Caco-2 (cell line): ENCODE measurements around the gene SBF1. TPM values are rescaled to one million over a fixed set of nuclear protein-coding genes. Genes with fewer than 3 reads are reported as not detected.

Experiments
- BruUV-seq: library from RNA; stranded (reverse); fragments of 400-500 nt; replicated peaks from 2 replicates; lab custom pipeline; 2021; lab: Mats Ljungman, UMichigan
- CTCF ChIA-PET: fragments of 300-600 bp; sonication (Branson Sonifier 250); formaldehyde crosslinking; loops from one replicate; lab custom pipeline; 2022; ENCODE audit warnings: antibody characterized with exemption; lab: Charles Lee
- POLR2A ChIA-PET: fragments of 300-600 bp; sonication (Branson Sonifier 250); formaldehyde crosslinking; loops from one replicate; lab custom pipeline; 2022; ENCODE audit warnings: antibody characterized with exemption; lab: Charles Lee
- DNase-seq, 2 experiments: peaks; one replicate each; pipeline versions ENCODE4 v3.0.0 to v3.0.0-alpha.2; 2020 to 2022
- H3K27me3 ChIP-seq: replicated peaks from 2 replicates; pipeline ENCODE4 v1.6.0; 2011; ENCODE audit warnings: low read length; ENCODE audit not compliant: control insufficient read depth, insufficient read depth
- H3K36me3 ChIP-seq: 2 replicates; pipeline ENCODE4 v1.5.1; 2011; ENCODE audit warnings: low read length; ENCODE audit not compliant: control insufficient read depth, insufficient read depth
- H3K4me1 ChIP-seq: fragments of 250-450 bp; sonication (Bioruptor Pico); 2 replicates; pipeline ENCODE4 v1.5.1; 2020; ENCODE audit warnings: mild to moderate bottlenecking
- H3K4me3 ChIP-seq: 2 replicates; pipeline ENCODE4 v1.5.1; 2011; ENCODE audit warnings: low read depth, mild to moderate bottlenecking, control low read depth, low read length
- H3K9me3 ChIP-seq: fragments of 250-450 bp; sonication (Bioruptor Pico); 2 replicates; pipeline ENCODE4 v1.5.1; 2020; ENCODE audit warnings: mild to moderate bottlenecking, moderate library complexity
- H3K27ac Mint-ChIP-seq: one replicate; pipeline ENCODE4 v1.8.0; 2022; ENCODE audit warnings: mixed read lengths; ENCODE audit not compliant: unreplicated experiment
- H3K27me3 Mint-ChIP-seq: one replicate; pipeline ENCODE4 v1.8.0; 2022; ENCODE audit warnings: mixed read lengths; ENCODE audit not compliant: insufficient read depth, unreplicated experiment
- H3K36me3 Mint-ChIP-seq: one replicate; pipeline ENCODE4 v1.8.0; 2022; ENCODE audit warnings: mild to moderate bottlenecking, mixed read lengths; ENCODE audit not compliant: insufficient read depth, unreplicated experiment
- H3K4me1 Mint-ChIP-seq: one replicate; pipeline ENCODE4 v1.8.0; 2022; ENCODE audit warnings: low read depth, mixed read lengths; ENCODE audit not compliant: unreplicated experiment
- H3K4me3 Mint-ChIP-seq: one replicate; pipeline ENCODE4 v1.8.0; 2022; ENCODE audit warnings: mild to moderate bottlenecking, moderate library complexity, mixed read lengths; ENCODE audit not compliant: unreplicated experiment
- H3K9me3 Mint-ChIP-seq: one replicate; pipeline ENCODE4 v1.8.0; 2022; ENCODE audit warnings: mixed read lengths; ENCODE audit not compliant: unreplicated experiment
- intact Hi-C: fragments of 100-400 bp; cut with micrococcal nuclease; formaldehyde crosslinking; loops from one replicate; pipeline ENCODE4 v1.10.0; 2022; ENCODE audit not compliant: unreplicated experiment
- total RNA-seq: library from RNA; stranded (reverse); gene quantifications from 2 replicates; pipeline ENCODE4 v1.2.3, GENCODE V29; 2022
- TF ChIP-seq, protein P1 (sequence below), 2 experiments: fragments of 200-600 bp in 1 of 2; IDR thresholded peaks; 1 replicate in 1 of 2; 2 replicates in 1 of 2; pipeline versions ENCODE4 v1.5.1 to v1.8.0; 2011 to 2022; ENCODE audit warnings: antibody characterized with exemption in 1 of 2, control low read depth in 1 of 2, inconsistent platforms in 1 of 2, low read depth in 1 of 2, low read length in 1 of 2, mild to moderate bottlenecking in 1 of 2, moderate library complexity in 1 of 2; ENCODE audit not compliant: insufficient read depth in 1 of 2, severe bottlenecking in 1 of 2, unreplicated experiment in 1 of 2

Gene SBF1
- total RNA-seq, 1 experiment from 2014 or later: 82.8 TPM

DNA sequence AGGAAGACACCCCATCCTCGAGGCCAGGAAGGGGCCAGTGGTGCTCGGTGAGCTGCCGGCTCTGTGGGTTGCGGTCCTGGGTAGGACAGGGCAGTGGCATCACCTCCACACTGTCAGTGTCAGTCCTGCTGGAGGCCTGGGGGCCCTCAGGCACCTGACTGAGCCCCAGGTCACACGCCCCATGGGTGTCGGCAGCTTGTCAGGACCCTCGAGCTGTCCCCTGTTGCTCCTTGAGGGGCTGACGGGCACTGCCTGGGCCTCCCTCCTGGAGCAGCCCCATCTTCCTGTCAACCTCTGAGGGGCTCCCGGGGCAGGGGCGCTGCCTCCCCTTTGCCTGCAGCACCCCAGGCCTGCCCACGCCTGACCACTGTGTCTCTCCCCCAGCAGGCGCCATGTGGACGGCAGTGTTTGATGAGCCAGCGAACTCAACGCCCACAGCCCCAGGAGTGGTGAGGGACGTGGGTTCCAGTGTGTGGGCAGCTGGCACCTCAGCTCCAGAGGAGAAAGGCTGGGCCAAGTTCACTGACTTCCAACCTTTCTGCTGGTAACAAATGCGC is 35.4 kb downstream of the SBF1 start:
- BruUV-seq: no TSS peak
- H3K4me1 ChIP-seq: no peaks in the 10 kb centered on the region
- H3K4me3 ChIP-seq: no peak overlapping the region
- no peak overlapping the region for H3K27ac Mint-ChIP-seq
- intact Hi-C loops: no loop called here
- no peaks in the 10 kb centered on the region for H3K9me3 Mint-ChIP-seq
- CTCF ChIA-PET: no interaction called here
- no peaks in the 10 kb centered on the region for H3K27me3 ChIP-seq
- peaks cover 53% of the 10 kb centered on the region for H3K36me3 Mint-ChIP-seq
- POLR2A ChIA-PET: interaction anchor here (0.6 kb wide), 1 partner anchor 168 kb away, joined by 5 read pairs; no protein-coding TSS in a partner anchor
- DNase-seq: no peak
- H3K9me3 ChIP-seq: no peaks in the 10 kb centered on the region
- H3K4me3 Mint-ChIP-seq: no peak overlapping the region
- no peaks in the 10 kb centered on the region for H3K4me1 Mint-ChIP-seq
- no peaks in the 10 kb centered on the region for H3K36me3 ChIP-seq
- TF ChIP-seq, protein P1, sequence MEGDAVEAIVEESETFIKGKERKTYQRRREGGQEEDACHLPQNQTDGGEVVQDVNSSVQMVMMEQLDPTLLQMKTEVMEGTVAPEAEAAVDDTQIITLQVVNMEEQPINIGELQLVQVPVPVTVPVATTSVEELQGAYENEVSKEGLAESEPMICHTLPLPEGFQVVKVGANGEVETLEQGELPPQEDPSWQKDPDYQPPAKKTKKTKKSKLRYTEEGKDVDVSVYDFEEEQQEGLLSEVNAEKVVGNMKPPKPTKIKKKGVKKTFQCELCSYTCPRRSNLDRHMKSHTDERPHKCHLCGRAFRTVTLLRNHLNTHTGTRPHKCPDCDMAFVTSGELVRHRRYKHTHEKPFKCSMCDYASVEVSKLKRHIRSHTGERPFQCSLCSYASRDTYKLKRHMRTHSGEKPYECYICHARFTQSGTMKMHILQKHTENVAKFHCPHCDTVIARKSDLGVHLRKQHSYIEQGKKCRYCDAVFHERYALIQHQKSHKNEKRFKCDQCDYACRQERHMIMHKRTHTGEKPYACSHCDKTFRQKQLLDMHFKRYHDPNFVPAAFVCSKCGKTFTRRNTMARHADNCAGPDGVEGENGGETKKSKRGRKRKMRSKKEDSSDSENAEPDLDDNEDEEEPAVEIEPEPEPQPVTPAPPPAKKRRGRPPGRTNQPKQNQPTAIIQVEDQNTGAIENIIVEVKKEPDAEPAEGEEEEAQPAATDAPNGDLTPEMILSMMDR (IDR thresholded peaks at IDR 0.05; ENCODE audit: insufficient read depth in 1 of 2, low read depth in 1 of 2, low read length in 1 of 2, severe bottlenecking in 1 of 2, unreplicated experiment in 1 of 2): no peak
- H3K27me3 Mint-ChIP-seq: no peaks in the 10 kb centered on the region

DNA sequence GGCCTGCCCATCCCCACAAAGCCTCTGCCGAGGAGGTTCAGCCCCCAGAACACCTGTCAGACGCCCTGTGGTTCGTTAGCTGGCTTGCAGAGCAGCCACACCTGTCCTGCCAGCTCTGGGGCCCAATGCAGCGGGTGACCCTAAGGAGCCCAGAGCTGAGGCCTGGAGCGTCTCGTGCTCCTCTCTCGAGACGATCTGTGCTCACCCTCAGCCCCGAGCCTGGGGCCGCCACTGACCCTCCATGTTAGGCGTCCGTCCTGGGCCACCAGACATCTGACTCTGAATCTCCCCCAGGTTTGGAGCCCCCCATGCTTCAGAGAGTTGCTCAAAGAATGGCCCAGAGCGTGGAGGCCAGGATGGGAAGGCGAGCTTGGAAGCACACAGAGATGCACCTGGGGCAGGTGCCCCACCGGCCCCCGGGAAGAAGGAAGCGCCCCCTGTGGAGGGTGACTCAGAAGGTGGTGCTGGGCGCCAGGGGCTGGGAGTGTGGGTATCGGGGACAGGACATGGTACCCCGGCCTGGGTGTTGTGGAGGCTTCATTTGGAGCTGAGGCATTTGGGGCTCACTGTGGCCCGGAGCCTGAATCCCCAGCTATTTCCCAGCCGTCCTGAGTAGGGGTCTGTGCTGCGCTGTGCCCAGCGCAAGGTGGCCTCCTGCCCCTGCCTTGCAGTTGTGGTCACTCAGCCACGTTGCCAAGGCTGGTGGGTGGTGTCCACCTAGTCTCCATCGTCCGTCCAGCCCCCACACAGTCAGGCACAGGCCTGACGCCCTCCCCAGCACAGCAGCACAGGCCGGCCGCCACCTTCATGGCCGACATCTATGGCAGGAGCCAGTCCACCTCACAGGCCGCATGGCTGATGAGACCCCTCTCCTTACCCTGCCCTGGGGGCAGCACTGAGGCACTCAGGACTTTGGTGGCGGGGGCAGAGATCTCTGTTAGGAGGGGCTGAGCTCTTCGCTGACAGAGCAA is 36.2 kb downstream of the SBF1 start:
- ChIA-PET POLR2A (interaction anchor here (0.5 kb wide), 1 partner anchor 187 kb away, joined by 5 read pairs; no protein-coding TSS in a partner anchor), CTCF (no interaction called here)
- intact Hi-C loops: no loop called here
- H3K4me3 ChIP-seq: no peak overlapping the region
- Mint-ChIP-seq H3K36me3 (peaks cover 47% of the 10 kb centered on the region), H3K4me1 (no peaks in the 10 kb centered on the region), H3K27ac (no peak overlapping the region), H3K4me3 (no peak overlapping the region), H3K9me3 (no peaks in the 10 kb centered on the region), H3K27me3 (no peaks in the 10 kb centered on the region)
- no peaks in the 10 kb centered on the region for H3K9me3 ChIP-seq
- H3K27me3 ChIP-seq: no peaks in the 10 kb centered on the region
- TF ChIP-seq, protein P1 (IDR thresholded peaks at IDR 0.05; ENCODE audit: insufficient read depth in 1 of 2, low read depth in 1 of 2, low read length in 1 of 2, severe bottlenecking in 1 of 2, unreplicated experiment in 1 of 2): no peak
- H3K36me3 ChIP-seq: no peaks in the 10 kb centered on the region
- no peaks in the 10 kb centered on the region for H3K4me1 ChIP-seq
- BruUV-seq: no TSS peak
- no peak for DNase-seq

DNA sequence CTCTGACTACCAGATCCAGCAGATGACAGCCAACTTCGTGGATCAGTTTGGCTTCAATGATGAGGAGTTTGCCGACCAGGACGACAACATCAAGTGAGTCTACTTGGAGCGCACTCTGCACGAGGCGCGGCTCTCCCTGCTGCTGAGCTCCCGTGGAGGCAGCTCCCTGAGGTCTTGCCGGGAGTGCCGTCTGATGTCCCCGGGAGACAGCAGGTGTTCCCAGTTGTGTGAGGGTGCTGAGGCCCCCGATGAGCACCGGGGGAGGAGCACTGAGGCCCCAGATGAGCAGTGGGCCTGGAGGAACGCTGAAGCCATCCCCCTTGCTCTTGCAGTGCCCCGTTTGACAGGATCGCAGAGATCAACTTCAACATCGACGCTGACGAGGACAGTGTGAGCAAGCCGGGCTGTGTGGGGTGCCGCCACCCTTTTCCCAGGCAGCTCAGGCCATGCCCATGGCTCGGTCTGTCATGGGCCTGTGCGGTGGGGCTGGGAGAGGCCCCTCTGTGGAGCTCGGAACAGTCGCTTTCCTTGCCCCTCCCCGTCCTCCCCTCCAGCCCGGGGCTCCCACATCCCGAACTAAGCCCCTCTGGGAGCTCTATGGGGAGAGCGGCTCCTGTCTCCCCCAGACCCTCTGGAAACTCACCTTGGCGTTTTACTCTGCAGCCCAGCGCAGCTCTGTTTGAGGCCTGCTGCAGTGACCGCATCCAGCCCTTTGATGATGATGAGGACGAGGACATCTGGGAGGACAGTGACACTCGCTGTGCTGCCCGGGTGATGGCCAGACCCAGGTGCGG is 37.1 kb downstream of the SBF1 start:
- Histone ChIP-seq H3K27me3 (no peaks in the 10 kb centered on the region), H3K4me3 (no peak overlapping the region), H3K36me3 (peaks cover under 1% of the 10 kb centered on the region), H3K4me1 (no peaks in the 10 kb centered on the region), H3K9me3 (no peaks in the 10 kb centered on the region)
- DNase-seq: no peak
- TF ChIP-seq, protein P1 (IDR thresholded peaks at IDR 0.05; ENCODE audit: insufficient read depth in 1 of 2, low read depth in 1 of 2, low read length in 1 of 2, severe bottlenecking in 1 of 2, unreplicated experiment in 1 of 2): no peak
- Mint-ChIP-seq H3K27me3 (no peaks in the 10 kb centered on the region), H3K27ac (no peak overlapping the region), H3K9me3 (no peaks in the 10 kb centered on the region), H3K4me1 (no peaks in the 10 kb centered on the region), H3K36me3 (peaks cover 43% of the 10 kb centered on the region), H3K4me3 (no peak overlapping the region)
- intact Hi-C loops: no loop called here
- no TSS peak for BruUV-seq
- ChIA-PET POLR2A (interaction anchor here (0.5 kb wide), 1 partner anchor 186 kb away, joined by 5 read pairs; no protein-coding TSS in a partner anchor), CTCF (no interaction called here)
